Transverse colon (tissue), 3 donors: ENCODE data around the gene SMDT1.

Experiments used
- CTCF ChIP-seq, 5 experiments: fragments of 200-600 bp in 3 of 5; fragments of 450-650 bp in 2 of 5; sonication (generic) in 3 of 5; IDR thresholded peaks; 1 replicate in 2 of 5; 2 replicates in 3 of 5; pipeline ENCODE4 v1.5.1; 2016 to 2017; ENCODE audit warnings: antibody characterized with exemption in 5 of 5, inconsistent platforms in 3 of 5, mild to moderate bottlenecking in 2 of 5, moderate library complexity in 1 of 5
- POLR2A ChIP-seq: fragments of 450-650 bp; IDR thresholded peaks from one replicate; pipeline ENCODE4 v1.6.1; 2016; ENCODE audit warnings: antibody characterized with exemption, mild to moderate bottlenecking, moderate library complexity

GRCh38 chr22:42116848-42117424 is 37.4 kb downstream of the SMDT1 start:
- TF ChIP-seq CTCF (IDR thresholded peaks at IDR 0.05): no peak
- no peak for TF ChIP-seq POLR2A
